ENCODE results near the gene DIAPH2.

GRCh38 chrX:97117572-97117971 is 432.9 kb downstream of the DIAPH2 start:
- no peak for TF ChIP-seq POLR2AphosphoS5 (IDR thresholded peaks at IDR 0.05)
- no peak for TF ChIP-seq POLR2A (IDR thresholded peaks at IDR 0.05; ENCODE audit: low read depth)
- no peak for TF ChIP-seq CTCF (IDR thresholded peaks at IDR 0.05)

Data from esophagus muscularis mucosa (tissue), 3 donors.